ENCODE data around the gene MAPK8.

Gene MAPK8

GRCh38 chr10:48454302-48455054 is 148.0 kb downstream of the MAPK8 start:
- H3K4me3 ChIP-seq (ENCODE audit: low read length), result no peak overlapping the region
- no peak for TF ChIP-seq ZNF274 (IDR thresholded peaks at IDR 0.05; ENCODE audit: low read depth, low read length)

DNA sequence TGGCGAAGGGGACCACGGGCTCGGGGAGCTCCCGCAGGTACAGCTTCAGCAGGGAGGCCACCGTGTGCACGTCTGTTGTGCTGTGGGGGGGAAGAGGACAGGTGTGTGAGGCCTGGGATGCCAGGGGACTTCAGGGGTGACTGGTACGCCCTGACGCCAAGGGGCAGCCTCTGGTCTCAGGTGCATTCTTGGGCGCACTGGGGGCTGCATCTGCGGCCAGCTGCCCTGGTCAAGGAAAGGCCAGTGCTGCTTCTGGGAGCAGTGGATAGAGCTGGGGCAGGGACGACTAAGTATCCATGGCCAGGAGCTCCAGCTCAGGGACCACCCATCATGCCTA is 148.5 kb downstream of the MAPK8 start:
- no peak for TF ChIP-seq ZNF274 (IDR thresholded peaks at IDR 0.05; ENCODE audit: low read depth, low read length)
- no peak overlapping the region for H3K4me3 ChIP-seq (ENCODE audit: low read length)

- no peak for TF ChIP-seq ZNF274 (IDR thresholded peaks at IDR 0.05; ENCODE audit: low read depth, low read length)
- H3K4me3 ChIP-seq (ENCODE audit: low read length), result no peak overlapping the region
Observed at GRCh38 chr10:48455392-48456151, 149.1 kb downstream of the MAPK8 start.

DNA sequence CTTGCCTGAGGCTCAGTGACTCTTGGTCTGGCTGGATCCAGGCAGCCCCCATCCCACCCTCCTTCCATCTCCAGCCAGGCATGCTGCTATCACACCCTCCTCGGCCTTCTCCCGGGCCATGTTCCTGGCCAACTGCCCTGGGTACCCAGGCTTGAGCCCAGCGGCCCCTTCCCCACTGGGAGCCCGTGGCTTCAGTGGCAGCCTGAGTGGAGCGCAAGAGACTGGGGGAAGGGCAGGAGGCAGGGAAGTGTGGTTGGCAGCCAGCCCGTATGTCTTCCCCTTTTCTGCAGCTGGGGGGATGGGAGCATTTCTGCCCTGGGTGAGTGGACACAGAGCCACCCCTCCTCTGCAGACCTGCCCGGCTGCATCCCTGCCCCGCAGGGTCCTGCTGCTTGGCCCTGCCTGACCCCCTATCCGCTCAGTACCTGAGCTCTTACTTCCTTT is 149.9 kb downstream of the MAPK8 start:
- H3K4me3 ChIP-seq (ENCODE audit: low read length), result no peak overlapping the region
- TF ChIP-seq ZNF274 (IDR thresholded peaks at IDR 0.05; ENCODE audit: low read depth, low read length), result no peak

- no peak overlapping the region for H3K4me3 ChIP-seq (ENCODE audit: low read length)
- no peak for TF ChIP-seq ZNF274 (IDR thresholded peaks at IDR 0.05; ENCODE audit: low read depth, low read length)
Observed at GRCh38 chr10:48456808-48457761, 150.6 kb downstream of the MAPK8 start.

DNA sequence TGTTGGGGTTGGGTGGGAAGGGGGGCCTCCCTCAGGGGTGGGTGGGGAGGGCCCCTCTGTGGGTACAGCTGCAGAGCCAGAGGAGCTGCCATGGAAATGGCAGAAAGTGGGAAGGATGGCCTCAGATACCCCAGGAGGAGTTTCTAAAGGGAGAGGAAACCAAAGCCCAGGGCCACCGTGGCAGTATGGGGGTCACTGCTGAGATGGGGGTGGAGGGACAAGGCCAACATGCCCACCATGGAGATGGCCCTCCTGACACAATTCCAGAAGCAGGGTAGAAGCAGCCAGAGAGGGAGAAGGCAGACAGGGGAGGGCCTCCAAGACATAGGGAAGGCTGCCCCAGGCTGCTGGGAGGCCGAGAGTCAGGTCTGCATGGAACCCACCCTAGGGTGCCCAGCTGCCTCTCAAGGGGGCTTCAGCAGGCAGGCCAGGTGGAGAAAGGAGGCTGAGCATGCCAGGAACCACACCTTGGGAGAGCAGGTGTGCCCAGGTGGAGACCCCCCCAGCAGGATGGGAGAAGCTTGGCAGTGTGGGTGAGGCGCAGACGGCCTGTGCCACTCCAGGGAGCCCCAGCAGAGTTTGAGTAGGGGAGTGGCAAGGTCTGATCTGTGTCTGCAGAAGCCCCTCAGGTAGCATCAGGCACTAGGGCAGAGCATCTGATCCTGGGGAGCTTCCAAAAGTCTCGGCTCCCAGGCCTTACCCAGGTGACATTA is 151.6 kb downstream of the MAPK8 start:
- TF ChIP-seq ZNF274 (IDR thresholded peaks at IDR 0.05; ENCODE audit: low read depth, low read length), result no peak
- no peak overlapping the region for H3K4me3 ChIP-seq (ENCODE audit: low read length)

GRCh38 chr10:48458662-48459048 is 152.2 kb downstream of the MAPK8 start:
- H3K4me3 ChIP-seq (ENCODE audit: low read length), result no peak overlapping the region
- TF ChIP-seq ZNF274 (IDR thresholded peaks at IDR 0.05; ENCODE audit: low read depth, low read length), result no peak

- H3K4me3 ChIP-seq (ENCODE audit: low read length), result no peak overlapping the region
- TF ChIP-seq ZNF274 (IDR thresholded peaks at IDR 0.05; ENCODE audit: low read depth, low read length), result no peak
Observed at GRCh38 chr10:48459270-48460150, 153.0 kb downstream of the MAPK8 start.

- TF ChIP-seq ZNF274 (IDR thresholded peaks at IDR 0.05; ENCODE audit: low read depth, low read length), result no peak
- no peak overlapping the region for H3K4me3 ChIP-seq (ENCODE audit: low read length)
Observed at GRCh38 chr10:48460182-48460581, 153.7 kb downstream of the MAPK8 start.

DNA sequence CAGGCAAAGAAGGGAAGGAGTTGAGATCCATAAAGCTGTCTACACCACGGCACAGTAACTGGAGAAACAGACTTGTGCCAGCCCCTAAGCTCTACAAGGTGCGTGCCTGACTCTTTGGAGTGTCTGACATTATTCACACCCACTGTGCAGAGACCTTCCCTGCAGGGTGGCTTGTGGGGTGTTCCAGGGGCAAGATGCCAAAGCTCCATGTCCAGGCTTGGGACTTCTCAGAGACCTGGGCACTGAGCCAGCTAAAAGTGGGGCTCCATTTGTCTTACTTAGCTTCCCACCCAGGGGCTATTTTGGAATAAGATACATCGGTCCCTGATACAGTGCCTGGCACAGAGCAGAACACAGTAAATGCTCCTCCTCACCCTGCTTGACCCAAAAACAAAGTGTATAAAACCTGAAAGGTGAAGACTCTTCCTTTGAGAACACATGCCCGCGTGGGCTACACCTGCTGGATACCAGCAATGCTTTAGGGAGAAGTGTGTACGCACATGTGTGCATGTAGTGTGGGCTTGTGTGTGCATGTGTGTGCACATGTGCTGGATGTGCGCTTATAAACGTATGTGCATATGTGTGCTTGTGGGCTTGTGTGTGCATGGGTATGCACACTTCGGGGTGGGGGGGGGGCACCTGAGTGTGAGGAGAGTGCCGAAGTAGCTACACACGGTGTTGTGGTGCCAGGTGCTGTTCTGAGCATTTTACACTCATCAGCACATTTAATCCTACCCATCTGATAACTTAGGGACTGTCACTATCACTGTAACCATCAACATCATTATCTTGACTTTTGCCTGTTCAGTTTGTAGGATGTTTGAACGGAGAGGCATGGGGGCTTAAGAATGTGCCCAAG is 155.4 kb downstream of the MAPK8 start:
- no peak overlapping the region for H3K4me3 ChIP-seq (ENCODE audit: low read length)
- TF ChIP-seq ZNF274 (IDR thresholded peaks at IDR 0.05; ENCODE audit: low read depth, low read length), result no peak

- no peak for TF ChIP-seq ZNF274 (IDR thresholded peaks at IDR 0.05; ENCODE audit: low read depth, low read length)
Observed at GRCh38 chr10:48462482-48463020, 156.1 kb downstream of the MAPK8 start.

More at GRCh38 chr10:48462482-48463020, 156.1 kb downstream of the MAPK8 start:
- H3K4me3 ChIP-seq (ENCODE audit: low read length), result no peak overlapping the region
